Lung (tissue), 12 donors: ENCODE results near the gene SAE1. TPM values are rescaled to one million over a fixed set of nuclear protein-coding genes. Genes with fewer than 3 reads are reported as not detected.
A peak's percentile ranks its signal among the peaks of the same experiment; 100 is the strongest.

ENCODE experiments used
- ATAC-seq: fragments of 200-7000 bp; cut with Tn5 transposase; one replicate; pipeline ENCODE4 v1.9.1; 2020; ENCODE audit warnings: moderate number of reproducible peaks; ENCODE audit not compliant: insufficient read depth, low FRiP score
- DNase-seq, 3 donors: peaks; one replicate each; pipeline ENCODE4 v3.0.0-alpha.2; 2013 to 2017
- H3K27ac ChIP-seq, 2 donors: one replicate each; pipeline ENCODE4 v1.5.1; 2013; ENCODE audit warnings: mild to moderate bottlenecking in 2 of 2, moderate library complexity in 2 of 2, control low read depth in 1 of 2, inconsistent platforms in 1 of 2, low read depth in 1 of 2, low read length in 1 of 2
- H3K27me3 ChIP-seq, 3 donors: one replicate each; pipeline ENCODE4 v1.5.1; 2013; ENCODE audit warnings: low read length in 2 of 3; ENCODE audit not compliant: control insufficient read depth in 3 of 3, insufficient read depth in 3 of 3
- H3K36me3 ChIP-seq, 4 donors: one replicate each; pipeline ENCODE4 v1.5.1; 2013; ENCODE audit warnings: low read length in 4 of 4, mild to moderate bottlenecking in 1 of 4, moderate library complexity in 1 of 4; ENCODE audit not compliant: control insufficient read depth in 4 of 4, insufficient read depth in 4 of 4
- H3K4me1 ChIP-seq, 5 donors: one replicate each; pipeline ENCODE4 v1.5.1; 2013; ENCODE audit warnings: low read length in 5 of 5, mild to moderate bottlenecking in 2 of 5, moderate library complexity in 1 of 5; ENCODE audit not compliant: control insufficient read depth in 5 of 5, insufficient read depth in 5 of 5
- H3K4me3 ChIP-seq: one replicate; pipeline ENCODE4 v1.5.1; 2013; ENCODE audit warnings: mild to moderate bottlenecking, control low read depth, moderate library complexity
- H3K9ac ChIP-seq, 2 donors: one replicate each; pipeline ENCODE4 v1.5.1; 2013; ENCODE audit warnings: low read length in 2 of 2, control low read depth in 1 of 2; ENCODE audit not compliant: insufficient read depth in 1 of 2
- H3K9me3 ChIP-seq, 4 donors: one replicate each; pipeline ENCODE4 v1.5.1; 2013; ENCODE audit warnings: low read length in 3 of 4, mild to moderate bottlenecking in 1 of 4, moderate library complexity in 1 of 4; ENCODE audit not compliant: control insufficient read depth in 4 of 4, insufficient read depth in 3 of 4
- WGBS, 2 donors: extraction: QIAGEN DNeasy Blood & Tissue Kit; methylation state at CpG; one replicate each; pipeline ENCODE4 v1.1.7; 2013; 5-methylcytosine and 5-hydroxymethylcytosine counted together
- polyA plus RNA-seq, 2 donors: library from polyadenylated mRNA; stranded (reverse); fragments of 200-250 nt; gene quantifications; one replicate each; pipeline ENCODE4 v1.2.1, GENCODE V29; 2013
- total RNA-seq, 2 donors: library from RNA; depleted of rRNA in 1 of 2; stranded (reverse); fragments of >200 nt in 1 of 2; gene quantifications; one replicate each; pipeline ENCODE4 v1.2.1, GENCODE V29; 2014 to 2021
- TF ChIP-seq, protein P1 (sequence below): IDR thresholded peaks from 2 replicates; pipeline ENCODE4 v1.5.1; 2012; ENCODE audit warnings: mild to moderate bottlenecking; ENCODE audit errors: control extremely low read depth, extremely low read depth
- donor health status: control.
- donor health status: control.
- donor health status: Bipolar disorder and iron deficiency.
- donor health status: healthy.
- donor health status: DM: yes; HTN: yes; CAD: no.

Gene SAE1
- total and polyA plus RNA-seq, 4 donors: 28.6 to 58.1 (median 55.9) TPM

DNA sequence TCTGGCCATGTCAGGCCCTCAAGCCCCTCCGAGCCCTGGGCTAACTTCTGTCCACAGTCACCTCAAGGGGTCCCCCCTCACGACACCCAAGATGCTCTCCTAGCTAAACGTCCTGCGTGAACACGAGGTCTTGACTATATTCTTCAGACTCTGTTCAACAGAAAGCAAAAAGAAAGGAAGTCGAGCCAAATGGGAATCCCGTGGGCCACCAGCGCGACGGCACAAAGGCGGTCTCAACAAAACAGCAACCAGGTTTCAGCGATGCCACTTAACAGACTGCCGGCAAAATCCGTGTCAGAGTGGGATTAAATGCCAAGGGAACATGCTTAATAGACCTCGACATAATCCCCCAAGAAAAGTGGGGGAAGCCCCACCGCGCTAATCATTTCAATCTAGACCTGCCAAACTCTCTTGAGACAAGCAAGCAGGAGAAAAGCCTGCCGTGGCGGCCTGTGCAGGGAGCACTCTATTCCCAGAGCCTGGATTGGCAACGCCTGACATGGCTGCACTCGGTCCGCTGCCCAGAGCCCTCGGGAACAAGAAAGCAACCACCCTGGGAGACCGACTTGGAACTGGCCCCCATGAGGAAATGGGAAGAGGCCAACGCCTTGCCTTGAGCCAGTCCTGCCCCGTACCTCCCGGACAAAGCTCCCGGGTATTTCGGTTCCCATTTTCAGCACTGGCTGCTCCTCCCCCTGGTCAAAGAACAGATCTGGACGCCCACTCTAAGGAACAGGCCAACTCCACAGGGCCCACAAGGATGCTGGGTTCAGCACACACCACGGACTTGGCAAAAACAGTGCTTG, 33.0 kb upstream of the SAE1 start:
- Histone ChIP-seq H3K36me3 (peaks cover 2 to 10% (median 7%) of the 10 kb centered on the region in 4 donors), H3K4me3 (no peak overlapping the region), H3K9me3 (no peaks in the 10 kb centered on the region), H3K27ac (peak overlapping the region; percentile 35 to 96), H3K4me1 (peaks cover 3 to 24% (median 13%) of the 10 kb centered on the region in 5 donors), H3K9ac (no peak overlapping the region), H3K27me3 (no peaks in the 10 kb centered on the region)
- 75 to 87% methylated on average over 31 of the region's 31 CpGs for WGBS, 2 donors
- TF ChIP-seq, protein P1, sequence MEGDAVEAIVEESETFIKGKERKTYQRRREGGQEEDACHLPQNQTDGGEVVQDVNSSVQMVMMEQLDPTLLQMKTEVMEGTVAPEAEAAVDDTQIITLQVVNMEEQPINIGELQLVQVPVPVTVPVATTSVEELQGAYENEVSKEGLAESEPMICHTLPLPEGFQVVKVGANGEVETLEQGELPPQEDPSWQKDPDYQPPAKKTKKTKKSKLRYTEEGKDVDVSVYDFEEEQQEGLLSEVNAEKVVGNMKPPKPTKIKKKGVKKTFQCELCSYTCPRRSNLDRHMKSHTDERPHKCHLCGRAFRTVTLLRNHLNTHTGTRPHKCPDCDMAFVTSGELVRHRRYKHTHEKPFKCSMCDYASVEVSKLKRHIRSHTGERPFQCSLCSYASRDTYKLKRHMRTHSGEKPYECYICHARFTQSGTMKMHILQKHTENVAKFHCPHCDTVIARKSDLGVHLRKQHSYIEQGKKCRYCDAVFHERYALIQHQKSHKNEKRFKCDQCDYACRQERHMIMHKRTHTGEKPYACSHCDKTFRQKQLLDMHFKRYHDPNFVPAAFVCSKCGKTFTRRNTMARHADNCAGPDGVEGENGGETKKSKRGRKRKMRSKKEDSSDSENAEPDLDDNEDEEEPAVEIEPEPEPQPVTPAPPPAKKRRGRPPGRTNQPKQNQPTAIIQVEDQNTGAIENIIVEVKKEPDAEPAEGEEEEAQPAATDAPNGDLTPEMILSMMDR: no peak
- ATAC-seq (no peak), DNase-seq (no peak)

DNA sequence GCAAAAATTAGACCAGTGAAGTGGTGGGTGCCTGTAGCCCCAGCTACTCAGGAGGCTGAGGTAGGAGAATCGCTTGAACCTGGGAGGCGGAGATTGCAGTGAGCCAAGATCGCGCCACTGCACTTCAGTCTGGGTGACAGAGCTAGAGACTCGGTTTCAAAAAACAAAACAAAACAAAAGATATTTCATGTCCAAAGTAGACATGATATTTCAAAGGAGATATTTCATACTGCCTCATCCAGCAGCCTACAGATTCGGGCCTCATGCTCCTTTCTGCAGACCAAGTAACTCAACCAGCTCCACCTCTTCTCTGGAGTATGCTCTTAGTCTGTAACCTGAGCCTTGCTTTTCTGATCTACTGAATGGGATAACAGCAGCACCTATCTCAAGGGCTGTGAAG, 32.0 kb upstream of the SAE1 start:
- 86 to 90% methylated on average over 6 of the region's 6 CpGs for WGBS, 2 donors
- Histone ChIP-seq H3K4me1 (peaks cover 3 to 24% (median 13%) of the 10 kb centered on the region in 5 donors), H3K4me3 (no peak overlapping the region), H3K36me3 (peaks cover 1 to 5% (median 3%) of the 10 kb centered on the region in 4 donors), H3K27ac (peak overlapping the region in 1 of 2 donors; percentile 96), H3K27me3 (no peaks in the 10 kb centered on the region), H3K9ac (no peak overlapping the region), H3K9me3 (no peaks in the 10 kb centered on the region)
- TF ChIP-seq, protein P1: no peak
- ATAC-seq (no peak), DNase-seq (no peak)

DNA sequence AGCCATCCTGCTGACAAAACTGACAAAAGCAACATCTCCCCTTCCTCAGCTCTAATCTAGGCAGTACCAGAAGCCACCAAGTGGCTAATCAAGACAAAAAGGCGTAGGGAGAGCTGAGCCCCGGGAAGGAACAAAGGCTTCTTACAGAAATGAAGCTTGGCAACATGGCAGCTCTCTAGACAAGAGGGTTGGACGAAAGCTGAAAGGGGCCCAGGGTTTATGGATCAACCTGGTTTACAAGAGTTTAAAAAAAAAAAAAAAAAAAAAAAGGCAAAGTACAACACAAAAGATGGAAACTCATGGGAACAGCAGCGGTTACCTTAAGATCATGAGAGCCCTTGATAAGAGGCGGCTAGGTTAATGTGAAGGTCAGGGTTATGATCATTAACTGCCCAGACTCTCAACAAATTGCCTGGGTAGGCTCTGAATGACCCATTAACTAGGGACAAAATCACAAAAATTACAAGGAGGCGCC, 31.0 kb upstream of the SAE1 start:
- no peak overlapping the region for H3K4me3 ChIP-seq
- 68 to 80% methylated on average over 6 of the region's 6 CpGs for WGBS, 2 donors

More for the DNA sequence above, 31.0 kb upstream of the SAE1 start:
- Histone ChIP-seq H3K36me3 (peaks cover 0 to 5% (median 1%) of the 10 kb centered on the region in 4 donors), H3K4me1 (peaks cover 3 to 24% (median 13%) of the 10 kb centered on the region in 5 donors), H3K9ac (no peak overlapping the region), H3K27me3 (no peaks in the 10 kb centered on the region), H3K9me3 (no peaks in the 10 kb centered on the region), H3K27ac (peak overlapping the region in 1 of 2 donors; percentile 64)
- no peak for ATAC-seq
- TF ChIP-seq, protein P1: no peak
- peak in 2 of 3 donors; percentile 30 to 39 for DNase-seq
